Right atrium auricular region (tissue), 2 donors: ENCODE results near the gene CCDC8. TPM values are rescaled to one million over a fixed set of nuclear protein-coding genes. Genes with fewer than 3 reads are reported as not detected.

Experiments used
- DNase-seq: peaks from one replicate; pipeline ENCODE4 v3.0.0-alpha.2; 2019; ENCODE audit warnings: low spot score
- H3K27ac ChIP-seq, 2 donors: fragments of 200-600 bp; sonication (generic); 1 replicate in 1 of 2; 2 replicates in 1 of 2; pipeline ENCODE4 v1.5.1; 2016 to 2019
- H3K27me3 ChIP-seq, 2 donors: fragments of 200-600 bp; sonication (generic); one replicate each; pipeline versions ENCODE4 v1.5.1 to v1.6.0; 2017 to 2019
- H3K36me3 ChIP-seq: fragments of 200-600 bp; sonication (generic); one replicate; pipeline ENCODE4 v1.5.1; 2016
- H3K4me1 ChIP-seq, 2 donors: fragments of 200-600 bp; sonication (generic); one replicate each; pipeline versions ENCODE4 v1.5.1 to v1.6.0; 2017 to 2019
- H3K4me3 ChIP-seq, 2 donors: fragments of 200-600 bp; sonication (generic); 1 replicate in 1 of 2; 2 replicates in 1 of 2; pipeline ENCODE4 v1.5.1; 2017 to 2019; ENCODE audit warnings: mild to moderate bottlenecking in 1 of 2, moderate library complexity in 1 of 2
- H3K9me3 ChIP-seq, 2 donors: fragments of 200-600 bp; sonication (generic); one replicate each; pipeline ENCODE4 v1.5.1; 2019
- CTCF ChIP-seq, 2 donors: fragments of 200-600 bp; sonication (generic); IDR thresholded peaks; one replicate each; pipeline ENCODE4 v1.5.1; 2019; ENCODE audit warnings: antibody characterized with exemption in 2 of 2
- total RNA-seq, 2 donors: library from RNA; depleted of rRNA; stranded (reverse); fragments of >200 nt; gene quantifications; one replicate each; pipeline ENCODE4 v1.1.0, GENCODE V29; 2016

Gene CCDC8
- total RNA-seq, 2 donors from 2014 or later, result 30.4 to 34.6 TPM

- DNase-seq, result no peak
- Histone ChIP-seq H3K36me3 (peaks cover 5% of the 10 kb centered on the region), H3K9me3 (no peaks in the 10 kb centered on the region), H3K27me3 (no peaks in the 10 kb centered on the region), H3K4me3 (no peak overlapping the region), H3K4me1 (peaks cover 0 to 5% of the 10 kb centered on the region in 2 donors), H3K27ac (no peak overlapping the region)
- no peak for TF ChIP-seq CTCF (IDR thresholded peaks at IDR 0.05)
Measured at GRCh38 chr19:46365561-46365960, 47.8 kb downstream of the CCDC8 start.

- no peaks in the 10 kb centered on the region for H3K9me3 ChIP-seq
- no peak for TF ChIP-seq CTCF (IDR thresholded peaks at IDR 0.05)
- H3K27me3 ChIP-seq, result no peaks in the 10 kb centered on the region
- H3K4me1 ChIP-seq, result peaks cover 0 to 5% of the 10 kb centered on the region in 2 donors
- DNase-seq, result no peak
- H3K36me3 ChIP-seq, result peaks cover 5% of the 10 kb centered on the region
- no peak overlapping the region for H3K27ac ChIP-seq
- no peak overlapping the region for H3K4me3 ChIP-seq
Measured at GRCh38 chr19:46364359-46364758, 49.0 kb downstream of the CCDC8 start.

DNA sequence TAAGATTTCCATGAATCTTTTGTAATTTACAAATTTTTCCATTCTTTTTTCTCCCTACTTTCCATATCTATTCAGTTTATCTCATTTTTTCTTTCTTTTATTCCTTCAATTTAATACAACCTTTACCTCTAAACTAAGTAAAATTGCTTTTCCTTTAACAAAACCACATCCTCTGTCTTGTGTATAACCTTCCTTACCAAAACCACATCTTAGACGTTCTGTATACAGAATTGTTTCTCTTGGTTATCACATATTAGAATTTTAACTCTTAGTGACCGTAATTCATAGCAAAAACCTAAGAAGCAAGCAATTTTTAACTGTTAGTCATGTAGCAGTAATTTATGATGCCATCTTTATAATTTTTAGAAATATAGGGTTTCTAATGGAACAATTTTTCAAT is 51.4 kb downstream of the CCDC8 start:
- Histone ChIP-seq H3K36me3 (peaks cover 5% of the 10 kb centered on the region), H3K27ac (no peak overlapping the region), H3K9me3 (no peaks in the 10 kb centered on the region), H3K4me3 (no peak overlapping the region), H3K27me3 (no peaks in the 10 kb centered on the region), H3K4me1 (peaks cover 0 to 4% of the 10 kb centered on the region in 2 donors)
- TF ChIP-seq CTCF (IDR thresholded peaks at IDR 0.05), result no peak
- DNase-seq, result no peak

Other genes with a start within 250 kb of the CCDC8 start
- not detected for gene IGFL1, start 183.8 kb downstream of the CCDC8 start, total RNA-seq
- 100 to 1,000 TPM in 1 of 2 donors, 10 to 100 TPM in 1; 73.1 to 123 TPM for gene HIF3A, start 116.5 kb downstream of the CCDC8 start, total RNA-seq
- 10 to 100 TPM; 59.1 to 84.3 TPM for gene PPP5C, start 66.5 kb downstream of the CCDC8 start, total RNA-seq
- gene PNMA8C, start 15.4 kb upstream of the CCDC8 start, total RNA-seq, result not detected
- 10 to 100 TPM in 1 of 2 donors, 1 to 10 TPM in 1; 9.9 to 16.6 TPM for gene PNMA8A, start 58.0 kb upstream of the CCDC8 start, total RNA-seq
- gene PNMA8B, start 82.3 kb upstream of the CCDC8 start, total RNA-seq, result 1 to 10 TPM; 1.0 to 1.7 TPM
- gene CALM3, start 187.8 kb upstream of the CCDC8 start, total RNA-seq, result 100 to 1,000 TPM; 210 to 296 TPM
- 10 to 100 TPM in 1 of 2 donors, 1 to 10 TPM in 1; 7.0 to 20.6 TPM for gene PTGIR, start 211.5 kb upstream of the CCDC8 start, total RNA-seq
- gene GNG8, start 222.6 kb upstream of the CCDC8 start, total RNA-seq, result not detected
- gene DACT3, start 247.6 kb upstream of the CCDC8 start, total RNA-seq, result 10 to 100 TPM; 23.5 to 25.9 TPM